ENCODE data around the gene MACROD2.

DNA sequence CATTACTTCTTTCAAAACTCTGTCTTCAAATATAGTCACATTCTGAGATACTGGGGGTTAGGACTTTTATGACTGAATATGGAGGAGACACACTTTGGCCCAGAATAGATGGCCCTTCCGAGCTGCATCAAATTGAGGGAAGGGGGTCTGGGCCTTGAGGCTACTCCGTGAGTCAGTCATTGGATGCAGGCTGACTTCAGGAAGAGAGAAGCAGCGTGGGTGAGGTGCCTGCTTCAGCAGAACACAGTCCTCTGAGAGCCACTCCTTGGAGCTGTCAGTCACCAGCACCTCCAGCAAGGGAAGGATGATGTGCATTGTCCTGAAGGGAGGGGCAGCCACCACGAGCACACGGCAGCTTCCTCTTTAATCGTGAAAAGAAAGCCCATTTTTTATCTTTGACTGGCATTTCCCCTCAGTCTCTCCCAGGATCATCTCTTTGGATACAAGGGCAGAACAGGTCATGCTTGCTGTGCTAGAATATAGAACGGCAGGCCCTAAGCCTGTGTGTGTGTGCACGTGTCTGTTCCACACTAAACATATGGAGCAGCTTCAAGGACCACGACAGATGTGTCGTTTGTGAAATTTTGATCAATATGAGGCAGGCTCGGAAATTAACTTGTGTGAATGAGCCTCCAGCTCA lies 1856.4 kb downstream of the MACROD2 start:
- TF ChIP-seq, protein P1, sequence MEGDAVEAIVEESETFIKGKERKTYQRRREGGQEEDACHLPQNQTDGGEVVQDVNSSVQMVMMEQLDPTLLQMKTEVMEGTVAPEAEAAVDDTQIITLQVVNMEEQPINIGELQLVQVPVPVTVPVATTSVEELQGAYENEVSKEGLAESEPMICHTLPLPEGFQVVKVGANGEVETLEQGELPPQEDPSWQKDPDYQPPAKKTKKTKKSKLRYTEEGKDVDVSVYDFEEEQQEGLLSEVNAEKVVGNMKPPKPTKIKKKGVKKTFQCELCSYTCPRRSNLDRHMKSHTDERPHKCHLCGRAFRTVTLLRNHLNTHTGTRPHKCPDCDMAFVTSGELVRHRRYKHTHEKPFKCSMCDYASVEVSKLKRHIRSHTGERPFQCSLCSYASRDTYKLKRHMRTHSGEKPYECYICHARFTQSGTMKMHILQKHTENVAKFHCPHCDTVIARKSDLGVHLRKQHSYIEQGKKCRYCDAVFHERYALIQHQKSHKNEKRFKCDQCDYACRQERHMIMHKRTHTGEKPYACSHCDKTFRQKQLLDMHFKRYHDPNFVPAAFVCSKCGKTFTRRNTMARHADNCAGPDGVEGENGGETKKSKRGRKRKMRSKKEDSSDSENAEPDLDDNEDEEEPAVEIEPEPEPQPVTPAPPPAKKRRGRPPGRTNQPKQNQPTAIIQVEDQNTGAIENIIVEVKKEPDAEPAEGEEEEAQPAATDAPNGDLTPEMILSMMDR (IDR thresholded peaks at IDR 0.05): no peak
- TF ChIP-seq POLR2A (IDR thresholded peaks at IDR 0.05): no peak
- TF ChIP-seq POLR2AphosphoS5 (IDR thresholded peaks at IDR 0.05): no peak
